ENCODE data around the gene ABCC2. TPM values are rescaled to one million over a fixed set of nuclear protein-coding genes. Genes with fewer than 3 reads are reported as not detected.
A peak's percentile ranks its signal among the peaks of the same experiment; 100 is the strongest.
"Not testable (repeated sequence)": the region's sequence is repeated elsewhere in the genome, so short reads cannot be mapped to it uniquely, and the experiment has no call there.

The ABCC2 gene
- total RNA-seq, 1 donor from 2014 or later = 0.25 TPM

GRCh38 chr10:99845837-99846382 lies 63.5 kb downstream of the ABCC2 start:
- intact Hi-C loops (cut with micrococcal nuclease) = loop anchor here (5.0 kb wide), 1 partner anchor 201 kb away; no protein-coding TSS in a partner anchor
- ATAC-seq (peak; percentile 96), DNase-seq (peak; percentile 45)

- intact Hi-C loops (cut with micrococcal nuclease) = loop anchor here (5.0 kb wide), 1 partner anchor 198 kb away; no protein-coding TSS in a partner anchor
- ATAC-seq = no peak
- no peak for DNase-seq
These were observed 66.6 kb downstream of the ABCC2 start for GRCh38 chr10:99849057-99849456.

GRCh38 chr10:99849536-99849935 lies 67.1 kb downstream of the ABCC2 start:
- intact Hi-C loops (cut with micrococcal nuclease) = loop anchor here (5.0 kb wide), 1 partner anchor 198 kb away; no protein-coding TSS in a partner anchor

GRCh38 chr10:99850021-99850766 lies 67.8 kb downstream of the ABCC2 start:
- ATAC-seq = peak; percentile 27
- no peak for DNase-seq
- intact Hi-C loops (cut with micrococcal nuclease) = no loop called here

More at GRCh38 chr10:99849536-99849935, 67.1 kb downstream of the ABCC2 start:
- no peak for ATAC-seq
- no peak for DNase-seq

- no peak for DNase-seq
- no peak for ATAC-seq
- intact Hi-C loops (cut with micrococcal nuclease) = no loop called here
These were observed 68.4 kb downstream of the ABCC2 start for GRCh38 chr10:99850767-99851340.

- intact Hi-C loops (cut with micrococcal nuclease) = no loop called here
- DNase-seq (no peak), ATAC-seq (no peak)
These were observed 69.4 kb downstream of the ABCC2 start for GRCh38 chr10:99851825-99852224.

GRCh38 chr10:99852481-99853213 lies 70.2 kb downstream of the ABCC2 start:
- intact Hi-C loops (cut with micrococcal nuclease) = no loop called here
- DNase-seq = no peak
- ATAC-seq = no peak

- DNase-seq (no peak), ATAC-seq (no peak)
- intact Hi-C loops (cut with micrococcal nuclease) = no loop called here
These were observed 71.2 kb downstream of the ABCC2 start for GRCh38 chr10:99853655-99854054.

- intact Hi-C loops (cut with micrococcal nuclease) = no loop called here
- ATAC-seq (peak; percentile 66), DNase-seq (no peak)
These were observed 72.4 kb downstream of the ABCC2 start for GRCh38 chr10:99854860-99855259.

GRCh38 chr10:99855479-99856071 lies 73.1 kb downstream of the ABCC2 start:
- intact Hi-C loops (cut with micrococcal nuclease) = no loop called here
- no peak for ATAC-seq
- no peak for DNase-seq

- intact Hi-C loops (cut with micrococcal nuclease) = no loop called here
- no peak for ATAC-seq
These were observed 76.4 kb downstream of the ABCC2 start for GRCh38 chr10:99858849-99859248.

GRCh38 chr10:99859585-99859984 lies 77.1 kb downstream of the ABCC2 start:
- DNase-seq (no peak), ATAC-seq (no peak)
- intact Hi-C loops (cut with micrococcal nuclease) = no loop called here

More at GRCh38 chr10:99858849-99859248, 76.4 kb downstream of the ABCC2 start:
- no peak for DNase-seq

- ATAC-seq (no peak), DNase-seq (no peak)
- intact Hi-C loops (cut with micrococcal nuclease) = no loop called here
These were observed 78.0 kb downstream of the ABCC2 start for GRCh38 chr10:99860466-99860865.

GRCh38 chr10:99863535-99864240 lies 81.2 kb downstream of the ABCC2 start:
- ATAC-seq; intact Hi-C loops (cut with micrococcal nuclease); DNase-seq: not testable (repeated sequence)

GRCh38 chr10:99867250-99867649 lies 84.8 kb downstream of the ABCC2 start:
- intact Hi-C loops (cut with micrococcal nuclease); ATAC-seq; DNase-seq: not testable (repeated sequence)

- DNase-seq = no peak
- intact Hi-C loops (cut with micrococcal nuclease) = no loop called here
- ATAC-seq = no peak
These were observed 87.2 kb downstream of the ABCC2 start for GRCh38 chr10:99869581-99870122.

GRCh38 chr10:99870123-99870730 lies 87.8 kb downstream of the ABCC2 start:
- ATAC-seq (no peak), DNase-seq (no peak)
- intact Hi-C loops (cut with micrococcal nuclease) = no loop called here

All from left ventricle myocardium superior (tissue), 1 donor.